ENCODE data around the gene KCNQ2. TPM values are rescaled to one million over a fixed set of nuclear protein-coding genes. Genes with fewer than 3 reads are reported as not detected.

KCNQ2 gene
- total RNA-seq, 2 experiments from 2014 or later: not detected

GRCh38 chr20:63469713-63470101, 2.7 kb downstream of the KCNQ2 start:
- Mint-ChIP-seq H3K27me3 (peaks cover 26% of the 10 kb centered on the region), H3K4me1 (ENCODE audit: low read depth) (peaks cover 8% of the 10 kb centered on the region), H3K9me3 (no peaks in the 10 kb centered on the region), H3K4me3 (no peak overlapping the region), H3K27ac (no peak overlapping the region), H3K36me3 (ENCODE audit: low read depth) (no peaks in the 10 kb centered on the region)
- DNase-seq: no peak
- no peak for ATAC-seq
- ChIA-PET POLR2A (no interaction called here), CTCF (interaction anchor here (1.3 kb wide), 2 partner anchors 26 to 247 kb away, joined by 3 read pairs; no protein-coding TSS in a partner anchor)
- TF ChIP-seq, protein P1, sequence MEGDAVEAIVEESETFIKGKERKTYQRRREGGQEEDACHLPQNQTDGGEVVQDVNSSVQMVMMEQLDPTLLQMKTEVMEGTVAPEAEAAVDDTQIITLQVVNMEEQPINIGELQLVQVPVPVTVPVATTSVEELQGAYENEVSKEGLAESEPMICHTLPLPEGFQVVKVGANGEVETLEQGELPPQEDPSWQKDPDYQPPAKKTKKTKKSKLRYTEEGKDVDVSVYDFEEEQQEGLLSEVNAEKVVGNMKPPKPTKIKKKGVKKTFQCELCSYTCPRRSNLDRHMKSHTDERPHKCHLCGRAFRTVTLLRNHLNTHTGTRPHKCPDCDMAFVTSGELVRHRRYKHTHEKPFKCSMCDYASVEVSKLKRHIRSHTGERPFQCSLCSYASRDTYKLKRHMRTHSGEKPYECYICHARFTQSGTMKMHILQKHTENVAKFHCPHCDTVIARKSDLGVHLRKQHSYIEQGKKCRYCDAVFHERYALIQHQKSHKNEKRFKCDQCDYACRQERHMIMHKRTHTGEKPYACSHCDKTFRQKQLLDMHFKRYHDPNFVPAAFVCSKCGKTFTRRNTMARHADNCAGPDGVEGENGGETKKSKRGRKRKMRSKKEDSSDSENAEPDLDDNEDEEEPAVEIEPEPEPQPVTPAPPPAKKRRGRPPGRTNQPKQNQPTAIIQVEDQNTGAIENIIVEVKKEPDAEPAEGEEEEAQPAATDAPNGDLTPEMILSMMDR (IDR thresholded peaks at IDR 0.05): no peak
- intact Hi-C loops (cut with micrococcal nuclease): no loop called here

- H3K9me3 Mint-ChIP-seq: no peaks in the 10 kb centered on the region
- DNase-seq: no peak
- POLR2A ChIA-PET: no interaction called here
- peaks cover 22% of the 10 kb centered on the region for H3K27me3 Mint-ChIP-seq
- TF ChIP-seq, protein P1 (IDR thresholded peaks at IDR 0.05): no peak
- intact Hi-C loops (cut with micrococcal nuclease): no loop called here
- H3K4me1 Mint-ChIP-seq (ENCODE audit: low read depth): peaks cover 5% of the 10 kb centered on the region
- no peak for ATAC-seq
- H3K36me3 Mint-ChIP-seq (ENCODE audit: low read depth): no peaks in the 10 kb centered on the region
- no peak overlapping the region for H3K4me3 Mint-ChIP-seq
- CTCF ChIA-PET: interaction anchor here (1.3 kb wide), 2 partner anchors 27 to 246 kb away, joined by 3 read pairs; no protein-coding TSS in a partner anchor
- H3K27ac Mint-ChIP-seq: no peak overlapping the region
Observed at GRCh38 chr20:63469019-63469712, 3.3 kb downstream of the KCNQ2 start.

- TF ChIP-seq, protein P1 (IDR thresholded peaks at IDR 0.05): no peak
- Mint-ChIP-seq H3K4me3 (no peak overlapping the region), H3K27ac (no peak overlapping the region), H3K9me3 (no peaks in the 10 kb centered on the region), H3K27me3 (peaks cover 18% of the 10 kb centered on the region), H3K36me3 (ENCODE audit: low read depth) (no peaks in the 10 kb centered on the region), H3K4me1 (ENCODE audit: low read depth) (no peaks in the 10 kb centered on the region)
- ATAC-seq: no peak
- ChIA-PET CTCF (interaction anchor here (1.3 kb wide), 1 partner anchor 28 kb away, joined by 3 read pairs; no protein-coding TSS in a partner anchor), POLR2A (interaction anchor here (0.5 kb wide), 1 partner anchor 53 kb away, joined by 3 read pairs; the partner anchor contains the start of gene PPDPF)
- DNase-seq: no peak
- intact Hi-C loops (cut with micrococcal nuclease): no loop called here
Observed at GRCh38 chr20:63468421-63468820, 4.0 kb downstream of the KCNQ2 start.

GRCh38 chr20:63467294-63468083, 5.0 kb downstream of the KCNQ2 start:
- ChIA-PET POLR2A (no interaction called here), CTCF (no interaction called here)
- Mint-ChIP-seq H3K36me3 (ENCODE audit: low read depth) (no peaks in the 10 kb centered on the region), H3K27me3 (peaks cover 19% of the 10 kb centered on the region), H3K4me1 (ENCODE audit: low read depth) (no peaks in the 10 kb centered on the region), H3K9me3 (no peaks in the 10 kb centered on the region), H3K27ac (no peak overlapping the region), H3K4me3 (no peak overlapping the region)
- DNase-seq (no peak), ATAC-seq (no peak)
- intact Hi-C loops (cut with micrococcal nuclease): no loop called here
- TF ChIP-seq, protein P1 (IDR thresholded peaks at IDR 0.05): no peak

DNA sequence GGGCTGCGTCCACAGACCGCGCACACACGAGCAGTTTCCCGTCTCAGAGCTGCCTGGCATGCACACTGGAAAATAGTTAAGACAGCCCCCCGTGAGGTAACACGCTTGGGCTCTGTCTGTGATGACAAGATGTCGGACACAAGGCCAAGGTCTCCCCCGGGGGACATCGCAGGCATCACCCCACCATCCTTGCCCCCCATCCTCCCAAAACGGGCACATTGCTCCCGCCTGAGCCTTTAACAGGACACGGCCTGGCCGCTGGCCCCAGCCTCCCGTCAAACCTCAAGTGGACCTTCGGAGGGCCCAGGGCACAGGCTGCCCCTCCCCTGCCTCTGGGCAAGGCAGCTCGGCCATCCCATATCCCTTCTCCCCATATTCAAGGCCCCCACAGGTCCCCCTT, 5.6 kb downstream of the KCNQ2 start:
- ChIA-PET CTCF (no interaction called here), POLR2A (no interaction called here)
- intact Hi-C loops (cut with micrococcal nuclease): no loop called here
- DNase-seq (no peak), ATAC-seq (no peak)
- no peak overlapping the region for H3K4me3 Mint-ChIP-seq
- TF ChIP-seq, protein P1 (IDR thresholded peaks at IDR 0.05): no peak
- H3K27me3 Mint-ChIP-seq: peaks cover 21% of the 10 kb centered on the region
- no peak overlapping the region for H3K27ac Mint-ChIP-seq
- no peaks in the 10 kb centered on the region for H3K36me3 Mint-ChIP-seq (ENCODE audit: low read depth)
- H3K4me1 Mint-ChIP-seq (ENCODE audit: low read depth): no peaks in the 10 kb centered on the region
- no peaks in the 10 kb centered on the region for H3K9me3 Mint-ChIP-seq

Data from activated CD8-positive, alpha-beta T cell treated with anti-CD3 and anti-CD28 coated beads for 36 hours (primary cell).